Jurkat, Clone E6-1 (cell line): ENCODE data around the gene CDCA4.

Experiments used
- DNase-seq: peaks from one replicate; pipeline ENCODE4 v3.0.0-alpha.2; 2011; ENCODE audit warnings: low read depth, low spot score
- H3K4me3 ChIP-seq: 2 replicates; pipeline ENCODE4 v1.5.1; 2011; ENCODE audit warnings: mild to moderate bottlenecking, low read length, control low read depth, moderate library complexity

Gene CDCA4

DNA sequence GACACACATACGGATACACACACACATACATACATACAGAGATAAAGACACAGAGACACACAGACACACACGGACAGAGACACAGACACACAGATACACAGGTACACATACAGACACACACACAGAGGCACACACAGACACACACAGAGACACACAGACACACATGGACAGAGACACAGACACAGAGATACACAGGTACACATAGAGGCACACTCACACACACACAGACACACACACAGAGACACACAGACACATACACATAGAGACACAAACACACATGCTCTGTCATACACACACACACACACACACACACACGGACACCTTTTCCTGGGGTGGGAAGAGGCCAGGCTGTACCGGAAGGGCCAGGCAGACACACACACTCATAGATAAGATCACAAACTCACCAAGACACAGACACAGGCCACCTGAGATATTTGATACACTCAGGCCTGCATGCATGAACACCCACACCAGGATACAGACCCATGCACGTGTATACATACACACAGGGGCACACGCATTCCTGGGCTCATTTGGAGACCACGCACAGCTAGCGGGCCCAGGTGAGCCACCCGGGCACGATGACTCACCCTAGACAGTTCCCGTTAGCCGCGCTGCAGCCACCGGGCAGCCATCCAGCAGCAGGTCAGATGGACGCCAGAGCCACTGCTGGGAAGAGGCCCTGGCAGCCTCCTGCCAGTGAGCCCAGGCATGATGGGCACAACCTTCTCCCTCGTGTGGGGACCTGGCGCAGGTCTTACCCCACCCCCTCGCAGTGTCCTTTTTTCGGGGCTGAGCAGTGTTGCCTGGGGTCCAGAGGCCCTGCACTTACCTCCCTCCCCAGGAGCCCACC lies 40.9 kb downstream of the CDCA4 start:
- H3K4me3 ChIP-seq: no peak overlapping the region
- no peak for DNase-seq

GRCh38 chr14:104978746-104979691 lies 41.9 kb downstream of the CDCA4 start:
- H3K4me3 ChIP-seq: no peak overlapping the region
- DNase-seq: no peak

DNA sequence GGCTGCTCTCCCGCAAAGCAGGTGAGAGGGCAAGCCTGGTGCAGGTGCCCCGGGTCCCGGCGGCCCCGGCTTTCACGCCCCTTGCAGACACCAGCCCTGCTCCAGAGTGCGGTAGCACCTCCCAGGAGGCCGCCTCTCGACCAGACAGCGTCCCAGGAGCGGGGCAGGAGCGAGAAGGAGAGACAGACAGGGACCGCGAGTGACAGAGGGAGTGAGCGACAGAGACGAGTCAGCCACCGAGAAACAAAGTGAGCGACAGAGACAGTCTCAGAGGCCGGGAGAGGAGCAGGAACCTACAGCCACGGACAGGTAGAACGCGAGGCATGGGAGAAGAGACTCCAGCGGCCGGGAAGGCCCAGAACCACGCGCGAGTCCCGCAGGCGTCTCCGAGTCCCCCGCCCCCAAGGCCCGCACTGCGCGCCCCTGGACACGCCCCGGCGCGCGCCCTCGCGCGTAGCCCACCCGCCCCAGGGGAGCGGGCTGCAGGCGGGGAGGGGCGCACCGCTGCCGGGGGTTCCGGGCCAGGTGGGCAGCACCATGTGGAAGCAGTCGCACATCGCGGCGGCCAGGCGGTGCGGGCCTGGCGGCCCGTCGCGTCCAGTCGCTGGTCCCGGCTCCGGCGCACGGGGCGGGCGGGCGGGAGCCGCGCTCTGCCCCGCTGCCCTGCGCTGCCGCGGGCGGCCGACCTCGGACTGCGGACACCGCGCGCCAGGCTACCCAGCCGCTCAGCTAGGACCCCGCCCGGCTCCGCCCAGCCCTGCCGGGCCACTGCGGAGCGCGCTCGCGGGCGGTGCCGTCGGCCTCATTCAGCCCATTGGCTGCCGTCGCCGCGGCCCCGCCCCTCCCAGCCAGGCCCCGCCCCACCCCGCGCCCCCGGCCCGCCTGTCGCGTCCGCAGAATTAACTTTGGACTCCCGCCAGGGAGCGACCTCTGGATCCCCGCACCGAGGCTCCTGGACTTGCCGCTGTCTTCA lies 42.9 kb downstream of the CDCA4 start, which contains the start of gene AHNAK2:
Gene AHNAK2, minus strand, starts transcription at position 694 of the 973 bp plus-strand sequence. Its CDS starts 137 bp downstream, at position 557.
- peak within 1 kb of the TSS; percentile 37 for H3K4me3 ChIP-seq
- no peak for DNase-seq

- no peak for DNase-seq
- H3K4me3 ChIP-seq: no peak overlapping the region
Observed at GRCh38 chr14:104977008-104977680, 43.7 kb downstream of the CDCA4 start.

- H3K4me3 ChIP-seq: no peak overlapping the region
- DNase-seq: peak; percentile 37
Observed at GRCh38 chr14:104976198-104977007, 44.5 kb downstream of the CDCA4 start.

DNA sequence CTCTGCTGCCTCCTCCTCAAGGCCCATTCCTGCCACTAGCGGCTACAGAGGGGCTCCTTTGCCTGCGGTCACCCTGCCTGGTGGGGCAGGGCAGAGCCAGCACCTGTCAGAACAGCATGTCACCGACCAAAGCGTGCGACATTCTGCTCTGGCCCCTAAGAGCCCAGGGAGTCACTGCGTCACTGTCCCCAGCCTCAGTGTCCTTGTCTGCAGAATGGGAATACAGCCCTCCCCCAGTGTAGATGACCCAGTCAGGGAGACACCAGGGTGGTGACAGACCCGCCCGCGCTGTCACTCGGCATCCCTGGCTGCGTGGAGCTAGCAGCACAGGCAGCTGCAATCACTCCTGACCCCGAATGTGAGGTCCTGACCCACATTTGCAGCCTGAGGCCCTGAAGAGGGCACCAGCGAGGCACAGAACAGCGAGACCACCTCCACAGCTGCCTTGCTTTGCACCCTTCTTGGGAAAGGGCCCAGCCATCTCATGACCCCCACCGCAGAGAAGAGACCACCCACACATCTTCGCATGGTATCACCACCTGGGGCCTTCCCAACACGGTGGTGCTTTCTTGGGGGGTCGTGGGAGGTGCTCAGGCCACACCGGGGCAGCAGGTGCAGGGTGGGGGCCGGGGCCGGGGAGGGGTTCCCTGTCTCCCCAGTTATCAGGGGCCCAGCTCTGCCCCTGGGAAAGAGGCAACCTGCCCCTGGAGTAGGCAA lies 45.2 kb downstream of the CDCA4 start:
- no peak overlapping the region for H3K4me3 ChIP-seq
- DNase-seq: no peak

DNA sequence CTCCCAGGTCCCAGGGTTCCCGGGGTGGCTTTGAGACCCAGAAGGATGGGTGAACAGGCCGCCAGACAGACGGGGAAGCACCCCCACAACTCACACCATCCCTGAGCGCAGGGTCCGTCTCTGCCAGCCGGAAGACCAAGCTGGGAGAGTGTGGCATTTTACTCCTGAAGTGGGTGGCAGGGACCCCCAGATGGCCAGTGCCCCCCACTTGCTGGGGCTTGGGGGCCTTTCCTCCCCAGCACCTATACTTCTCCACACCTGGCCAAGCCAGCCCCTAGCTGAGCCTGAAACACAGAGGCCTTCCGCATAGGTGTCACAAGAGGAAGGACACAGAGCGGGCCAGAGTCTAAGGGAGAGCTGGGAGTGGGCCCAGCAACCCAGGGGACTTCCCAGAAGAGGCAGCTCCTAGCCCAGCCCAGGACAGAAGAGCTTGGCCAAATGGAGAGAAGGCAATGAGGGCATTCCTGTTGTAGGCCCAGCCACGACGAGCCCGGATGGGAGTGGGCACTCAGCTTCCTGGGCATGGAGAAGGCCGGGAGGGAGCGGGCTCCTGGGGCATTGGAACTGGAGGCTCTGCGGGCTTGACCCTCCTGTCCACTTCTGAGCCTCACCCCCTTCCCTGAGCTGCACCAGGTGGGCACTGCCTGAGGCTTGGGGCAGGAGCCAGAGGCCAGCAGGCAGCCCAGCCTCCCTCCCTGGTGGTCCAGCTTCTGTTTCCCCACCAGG lies 46.1 kb downstream of the CDCA4 start:
- DNase-seq: no peak

GRCh38 chr14:104974146-104974541 lies 46.7 kb downstream of the CDCA4 start:
- no peak for DNase-seq
- H3K4me3 ChIP-seq: no peak overlapping the region

More for the DNA sequence above, 46.1 kb downstream of the CDCA4 start:
- H3K4me3 ChIP-seq: no peak overlapping the region

DNA sequence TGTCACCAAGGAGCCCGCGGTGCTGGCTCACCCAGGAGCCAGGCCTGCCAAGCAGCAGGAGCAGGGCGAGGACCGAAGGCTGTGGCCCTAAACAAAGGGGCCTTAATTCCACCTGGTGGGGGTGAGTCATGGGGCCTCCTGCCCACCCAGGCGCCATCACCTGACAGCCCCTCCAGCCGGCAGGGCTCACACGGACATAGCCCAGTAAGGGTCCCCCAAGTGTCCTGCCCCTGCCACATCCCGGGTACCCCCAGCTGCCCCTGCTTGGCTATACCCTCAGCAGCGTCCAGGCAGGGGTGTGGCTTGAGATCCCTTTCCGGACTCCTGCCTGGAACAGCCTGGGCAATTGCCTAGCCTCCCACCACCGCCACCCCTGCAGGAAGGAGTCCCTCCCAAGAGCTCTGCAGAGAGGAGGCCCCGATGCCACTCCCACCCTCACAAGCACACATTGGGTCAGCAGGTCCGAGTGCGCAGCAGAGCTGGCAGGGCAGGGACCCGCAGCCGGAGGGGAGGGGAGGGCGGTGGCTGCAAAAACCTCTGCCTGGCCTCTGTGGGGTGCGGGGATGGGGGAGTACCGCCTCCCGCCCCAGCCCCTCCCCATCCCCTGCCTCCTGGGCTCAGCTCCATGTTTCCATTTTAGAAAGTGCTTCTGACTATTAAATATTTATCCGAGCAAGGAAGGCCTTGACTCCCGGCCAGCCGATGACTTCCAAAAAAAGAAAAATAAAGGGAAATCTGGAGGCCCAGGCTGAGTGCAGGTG lies 47.3 kb downstream of the CDCA4 start:
- DNase-seq: no peak
- no peak overlapping the region for H3K4me3 ChIP-seq

- no peak for DNase-seq
Observed at GRCh38 chr14:104973135-104973384, 47.8 kb downstream of the CDCA4 start.

GRCh38 chr14:104972301-104973134 lies 48.4 kb downstream of the CDCA4 start:
- no peak overlapping the region for H3K4me3 ChIP-seq
- no peak for DNase-seq

More at GRCh38 chr14:104973135-104973384, 47.8 kb downstream of the CDCA4 start:
- H3K4me3 ChIP-seq: no peak overlapping the region

- no peak for DNase-seq
Observed at GRCh38 chr14:104971447-104972240, 49.2 kb downstream of the CDCA4 start.

DNA sequence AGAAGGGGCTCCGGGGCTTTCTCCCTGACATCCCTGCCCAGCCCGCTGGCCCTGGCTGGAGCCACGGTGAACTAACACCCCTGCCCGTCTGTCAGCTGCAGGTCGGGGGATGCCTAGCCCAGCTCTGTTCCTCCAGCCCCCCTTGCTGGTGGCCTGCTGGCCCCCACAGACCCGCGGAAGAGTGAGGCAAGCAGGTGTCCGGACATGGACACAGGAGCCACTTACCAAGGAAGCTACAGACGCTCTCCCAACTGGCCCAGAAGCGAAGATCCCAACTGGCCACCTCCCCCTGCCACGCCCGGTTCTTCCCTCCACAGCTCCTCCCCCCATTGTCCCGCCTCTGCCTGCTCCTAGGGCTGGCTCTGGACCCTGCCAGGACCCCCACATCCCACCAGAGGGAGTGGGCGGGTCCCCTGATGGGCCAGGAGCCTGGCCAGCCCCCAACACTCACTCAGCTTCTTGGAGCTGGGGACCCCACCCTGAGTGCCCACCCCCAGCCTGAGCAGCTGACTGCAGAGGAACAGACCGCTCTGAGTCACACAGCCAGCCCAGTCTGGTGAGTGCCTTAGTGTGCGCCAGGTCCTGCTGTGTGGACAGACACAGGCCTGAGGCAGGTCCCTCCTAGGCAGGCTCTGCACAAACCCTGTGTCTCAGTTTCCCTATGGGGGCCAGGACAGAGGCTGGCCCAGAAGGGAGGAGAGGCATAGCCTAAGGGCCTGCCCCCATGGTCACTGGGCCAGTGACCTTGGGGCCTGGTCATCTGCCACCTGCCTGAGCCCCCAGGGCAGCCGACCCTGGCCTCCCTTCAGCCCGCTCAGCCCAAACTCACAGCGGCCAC lies 50.4 kb downstream of the CDCA4 start:
- no peak overlapping the region for H3K4me3 ChIP-seq
- DNase-seq: no peak

More at GRCh38 chr14:104971447-104972240, 49.2 kb downstream of the CDCA4 start:
- no peak overlapping the region for H3K4me3 ChIP-seq
